Kidney tubule cell (primary cell): ENCODE data around the gene RNU5B-1.

ENCODE experiments used
- DNase-seq: peaks from one replicate; pipeline ENCODE4 v3.0.0-alpha.2; 2018; ENCODE audit warnings: low spot score

The RNU5B-1 gene

DNA sequence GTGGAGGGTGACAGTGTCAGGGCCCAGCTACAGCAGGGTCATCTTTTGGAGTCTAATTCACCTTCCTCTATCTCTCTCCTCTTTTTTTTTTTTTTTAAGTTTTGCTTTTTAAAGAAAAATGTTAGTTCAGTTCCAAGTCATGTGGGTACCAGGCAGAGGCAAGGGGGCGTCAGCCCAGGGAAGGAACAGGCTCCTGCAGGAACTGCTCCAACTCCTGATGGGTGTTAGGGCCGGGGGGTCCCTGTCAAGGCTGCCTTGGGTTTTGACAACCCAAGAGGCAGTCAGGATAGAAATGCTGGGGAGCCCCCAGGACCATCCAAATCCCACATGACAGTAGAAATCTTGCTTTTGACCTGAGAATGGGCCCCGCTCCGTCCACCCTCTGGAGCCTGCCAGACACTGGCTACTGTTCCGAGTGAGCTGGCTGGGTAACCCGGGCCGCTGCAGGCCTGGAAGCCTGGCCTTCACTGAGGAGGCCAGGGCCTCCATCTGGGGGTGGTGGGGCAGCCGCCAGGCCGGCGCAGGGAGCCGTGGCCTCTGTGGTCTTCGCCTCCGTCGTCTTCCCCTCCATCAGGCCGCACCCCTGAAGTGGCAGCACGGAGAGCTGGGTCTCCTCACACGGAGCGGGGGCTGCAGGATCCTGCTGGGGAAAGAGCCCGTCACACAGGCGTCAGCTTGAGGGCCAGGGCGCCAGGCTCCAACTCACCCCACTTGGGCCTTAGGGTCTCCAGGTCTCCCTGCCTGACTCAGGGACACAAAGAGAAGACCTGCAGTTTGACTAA, 24.2 kb downstream of the RNU5B-1 start:
- DNase-seq: no peak

DNA sequence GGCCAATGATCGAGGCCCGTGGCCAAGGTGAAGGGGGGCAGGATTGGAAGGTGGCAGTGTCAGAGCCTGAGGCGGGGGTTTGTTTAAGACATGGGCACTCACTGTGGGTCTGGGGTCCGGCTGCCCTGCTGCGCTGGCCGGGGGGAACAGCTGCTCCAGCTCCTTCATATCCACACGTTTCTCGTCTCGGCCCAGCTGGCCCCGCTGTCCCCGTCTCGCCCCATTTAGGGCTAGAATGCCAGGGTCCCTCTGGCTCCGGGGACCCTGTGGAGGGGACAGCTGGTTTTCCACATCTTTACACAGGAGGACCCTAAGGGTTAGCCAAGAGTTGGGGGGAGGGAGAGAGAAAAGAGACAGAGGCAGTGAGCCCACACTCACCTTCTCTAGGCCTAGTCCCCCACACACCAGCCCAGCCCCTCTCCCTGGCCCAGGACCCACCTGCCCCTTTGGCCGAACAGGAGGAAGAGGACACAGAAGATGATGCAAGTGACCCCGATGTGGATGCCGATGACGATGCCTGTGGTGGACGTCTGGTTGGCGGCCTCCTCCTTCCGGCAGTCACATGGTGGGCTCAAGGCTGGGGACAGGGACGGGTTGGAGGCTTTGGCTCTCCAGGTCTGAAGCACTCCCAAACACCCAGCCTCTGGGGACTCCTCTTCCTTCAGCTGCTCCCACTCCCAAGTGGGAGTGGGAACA, 25.0 kb downstream of the RNU5B-1 start:
- no peak for DNase-seq

- DNase-seq: no peak
Measured at GRCh38 chr15:65329984-65330735, 25.7 kb downstream of the RNU5B-1 start.

GRCh38 chr15:65330934-65331645, 26.6 kb downstream of the RNU5B-1 start:
- DNase-seq: no peak

DNA sequence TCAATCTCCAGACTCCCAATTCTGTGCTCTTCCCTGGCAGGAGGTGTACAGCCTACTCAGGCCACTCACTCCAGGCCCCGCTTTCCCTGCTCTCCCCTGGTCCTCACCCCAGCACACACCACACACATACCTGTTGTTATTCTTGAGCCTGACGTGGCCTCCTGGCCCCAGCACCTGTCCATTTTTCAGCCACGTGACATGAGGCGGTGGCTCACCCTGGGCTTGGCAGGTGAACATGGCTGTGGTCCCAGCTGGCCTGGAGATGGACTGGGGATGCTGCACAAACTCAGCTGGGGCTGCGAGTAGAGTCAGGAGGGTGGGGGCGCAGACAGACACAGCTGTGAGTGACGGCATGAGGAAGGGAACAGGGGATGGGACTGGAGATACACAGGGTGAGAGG, 27.3 kb downstream of the RNU5B-1 start:
- no peak for DNase-seq

GRCh38 chr15:65332391-65333147, 28.1 kb downstream of the RNU5B-1 start:
- DNase-seq: no peak

- no peak for DNase-seq
Measured at GRCh38 chr15:65333148-65333820, 28.8 kb downstream of the RNU5B-1 start.

GRCh38 chr15:65333856-65334255, 29.4 kb downstream of the RNU5B-1 start:
- no peak for DNase-seq

- DNase-seq: no peak
Measured at GRCh38 chr15:65334586-65335231, 30.2 kb downstream of the RNU5B-1 start.

- DNase-seq: no peak
Measured at GRCh38 chr15:65335278-65336055, 31.0 kb downstream of the RNU5B-1 start.

- DNase-seq: no peak
Measured at GRCh38 chr15:65336493-65337435, 32.3 kb downstream of the RNU5B-1 start.

GRCh38 chr15:65337436-65338070, 33.1 kb downstream of the RNU5B-1 start:
- DNase-seq: no peak

DNA sequence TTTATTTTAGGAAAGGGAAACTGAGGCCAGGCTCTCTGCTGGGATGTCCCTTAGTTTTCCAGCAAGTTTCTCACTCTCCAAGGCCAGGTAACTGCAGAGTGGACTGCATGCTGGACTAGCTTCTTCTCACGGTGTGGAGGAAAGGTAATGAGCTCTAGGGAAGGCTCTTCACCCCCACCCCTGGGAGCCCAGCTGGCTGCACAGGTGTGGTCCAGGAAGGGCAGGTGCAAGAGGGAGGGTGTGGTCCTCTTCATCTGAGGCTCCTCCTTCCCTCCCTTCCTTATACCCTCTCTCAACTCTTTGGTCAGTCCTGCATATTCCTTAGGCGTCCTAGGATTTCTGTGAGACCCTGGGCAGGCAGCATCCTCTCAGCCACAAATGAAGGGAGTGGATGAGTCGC, 33.9 kb downstream of the RNU5B-1 start:
- DNase-seq: no peak

DNA sequence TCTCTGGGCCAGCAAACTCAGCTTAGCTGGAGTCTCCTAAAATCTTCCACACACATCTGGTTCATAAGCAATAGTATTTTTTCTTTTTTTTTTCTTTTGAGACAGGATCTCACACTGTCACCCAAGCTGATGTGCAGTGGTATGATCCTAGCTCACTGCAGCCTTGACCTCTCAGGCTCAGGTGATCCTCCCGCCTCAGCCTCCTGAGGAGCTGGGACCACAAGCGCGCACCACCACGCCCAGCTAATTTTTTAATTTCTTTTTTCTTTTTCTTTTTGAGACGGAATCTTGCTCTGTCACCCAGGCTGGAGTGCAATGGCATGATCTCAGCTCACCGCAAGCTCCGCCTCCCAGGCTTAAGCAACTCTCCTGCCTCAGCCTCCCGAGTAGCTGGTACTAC, 34.3 kb downstream of the RNU5B-1 start:
- no peak for DNase-seq

- no peak for DNase-seq
Measured at GRCh38 chr15:65339416-65339815, 34.9 kb downstream of the RNU5B-1 start.

GRCh38 chr15:65339920-65340319, 35.4 kb downstream of the RNU5B-1 start:
- DNase-seq: peak; percentile 5

DNA sequence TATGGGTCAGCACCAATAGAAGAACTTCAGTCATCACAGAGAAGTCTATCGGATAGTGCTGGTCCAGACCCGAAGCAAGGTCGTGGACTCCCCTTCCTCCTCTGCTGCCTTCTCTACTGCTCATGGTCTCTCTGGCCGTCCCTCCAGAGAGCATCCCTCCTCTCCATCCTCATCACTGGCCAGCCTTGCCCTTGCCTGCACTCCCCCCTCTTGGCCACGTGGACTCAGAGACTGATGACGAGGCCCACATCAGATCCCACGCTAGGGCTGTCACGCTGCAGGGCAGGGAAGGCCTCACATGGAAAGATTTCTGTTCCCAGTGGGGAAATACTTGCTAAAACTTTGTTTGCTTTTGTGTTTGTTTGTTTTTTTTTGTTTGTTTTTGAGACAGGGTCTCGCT, 38.0 kb downstream of the RNU5B-1 start:
- DNase-seq: no peak
